ENCODE results near the gene ZNF26. TPM values are rescaled to one million over a fixed set of nuclear protein-coding genes. Genes with fewer than 3 reads are reported as not detected.

ZNF26 gene
- total and polyA plus RNA-seq, 8 donors, result 1.2 to 30.3 (median 3.1) TPM

DNA sequence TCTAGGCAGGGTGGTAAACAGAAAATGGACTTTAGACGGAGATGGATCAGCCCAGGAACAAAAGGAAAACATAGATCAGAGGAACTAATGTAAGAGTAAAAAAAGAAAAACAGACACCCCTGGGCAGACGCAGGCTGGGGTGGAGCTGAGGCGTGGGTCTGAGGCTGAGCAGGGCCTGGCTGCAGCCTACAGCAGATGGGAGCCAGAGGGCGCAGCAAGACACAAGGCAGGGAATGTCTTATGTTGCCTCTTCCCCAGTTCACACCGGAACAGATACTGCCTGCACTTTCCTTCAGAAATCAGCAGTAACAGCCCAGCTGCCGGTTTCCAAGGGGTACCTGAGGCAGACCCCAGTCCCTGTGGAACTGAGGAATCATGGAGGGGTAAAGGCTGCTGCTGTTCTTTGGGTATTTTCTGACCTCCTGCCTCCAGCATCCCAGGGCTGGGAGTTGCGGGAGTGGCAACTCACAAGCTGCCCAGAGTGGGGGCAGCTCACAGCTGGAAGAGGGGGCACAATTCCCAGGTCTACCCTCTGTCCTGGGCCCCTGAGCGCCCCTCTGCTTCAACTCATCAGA, 39.8 kb upstream of the ZNF26 start:
- peaks cover 67 to 94% (median 89%) of the 10 kb centered on the region in 4 donors for H3K36me3 ChIP-seq
- H3K27me3 ChIP-seq, result no peaks in the 10 kb centered on the region
- TF ChIP-seq EP300 (IDR thresholded peaks at IDR 0.05), result no peak
- H3K9me3 ChIP-seq, result peaks cover 61 to 100% (median 93%) of the 10 kb centered on the region in 4 donors
- H3K4me1 ChIP-seq, result no peaks in the 10 kb centered on the region
- WGBS, 5 donors, result 87 to 99% (median 92%) methylated on average over 8 of the region's 8 CpGs
- no peak overlapping the region for H3K27ac ChIP-seq
- H3K4me3 ChIP-seq, result no peak overlapping the region
- no peak for DNase-seq
- intact Hi-C loops (cut with DNase I; ENCODE audit: low total_unique reads), result no loop called here

GRCh38 chr12:132948146-132949066, 37.8 kb upstream of the ZNF26 start:
- no peak for TF ChIP-seq POLR2AphosphoS5 (IDR thresholded peaks at IDR 0.05)
- TF ChIP-seq POLR2A (IDR thresholded peaks at IDR 0.05), result no peak
- no peak for TF ChIP-seq EP300 (IDR thresholded peaks at IDR 0.05)
- TF ChIP-seq, protein P1, sequence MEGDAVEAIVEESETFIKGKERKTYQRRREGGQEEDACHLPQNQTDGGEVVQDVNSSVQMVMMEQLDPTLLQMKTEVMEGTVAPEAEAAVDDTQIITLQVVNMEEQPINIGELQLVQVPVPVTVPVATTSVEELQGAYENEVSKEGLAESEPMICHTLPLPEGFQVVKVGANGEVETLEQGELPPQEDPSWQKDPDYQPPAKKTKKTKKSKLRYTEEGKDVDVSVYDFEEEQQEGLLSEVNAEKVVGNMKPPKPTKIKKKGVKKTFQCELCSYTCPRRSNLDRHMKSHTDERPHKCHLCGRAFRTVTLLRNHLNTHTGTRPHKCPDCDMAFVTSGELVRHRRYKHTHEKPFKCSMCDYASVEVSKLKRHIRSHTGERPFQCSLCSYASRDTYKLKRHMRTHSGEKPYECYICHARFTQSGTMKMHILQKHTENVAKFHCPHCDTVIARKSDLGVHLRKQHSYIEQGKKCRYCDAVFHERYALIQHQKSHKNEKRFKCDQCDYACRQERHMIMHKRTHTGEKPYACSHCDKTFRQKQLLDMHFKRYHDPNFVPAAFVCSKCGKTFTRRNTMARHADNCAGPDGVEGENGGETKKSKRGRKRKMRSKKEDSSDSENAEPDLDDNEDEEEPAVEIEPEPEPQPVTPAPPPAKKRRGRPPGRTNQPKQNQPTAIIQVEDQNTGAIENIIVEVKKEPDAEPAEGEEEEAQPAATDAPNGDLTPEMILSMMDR (IDR thresholded peaks at IDR 0.05), result no peak
- Histone ChIP-seq H3K9me3 (peaks cover 44 to 100% (median 90%) of the 10 kb centered on the region in 4 donors), H3K36me3 (peaks cover 52 to 82% (median 78%) of the 10 kb centered on the region in 4 donors), H3K27ac (no peak overlapping the region), H3K4me1 (no peaks in the 10 kb centered on the region), H3K27me3 (no peaks in the 10 kb centered on the region), H3K4me3 (no peak overlapping the region)
- 94 to 98% (median 97%) methylated on average over 29 of the region's 29 CpGs for WGBS, 5 donors
- no peak for DNase-seq
- intact Hi-C loops (cut with DNase I; ENCODE audit: low total_unique reads), result no loop called here

GRCh38 chr12:132949936-132950837, 36.0 kb upstream of the ZNF26 start:
- intact Hi-C loops (cut with DNase I; ENCODE audit: low total_unique reads), result no loop called here
- TF ChIP-seq, protein P1 (IDR thresholded peaks at IDR 0.05), result no peak
- TF ChIP-seq POLR2AphosphoS5 (IDR thresholded peaks at IDR 0.05) (no peak), POLR2A (IDR thresholded peaks at IDR 0.05) (no peak), EP300 (IDR thresholded peaks at IDR 0.05) (no peak)
- H3K4me3 ChIP-seq, result no peak overlapping the region
- no peaks in the 10 kb centered on the region for H3K27me3 ChIP-seq
- H3K4me1 ChIP-seq, result peaks cover 3 to 15% (median 9%) of the 10 kb centered on the region in 4 donors
- WGBS, 5 donors, result 97 to 99% (median 97%) methylated on average over 30 of the region's 30 CpGs
- H3K9me3 ChIP-seq, result peaks cover 27 to 89% (median 79%) of the 10 kb centered on the region in 4 donors
- no peak overlapping the region for H3K27ac ChIP-seq
- H3K36me3 ChIP-seq, result peaks cover 34 to 64% (median 60%) of the 10 kb centered on the region in 4 donors
- DNase-seq, result no peak

DNA sequence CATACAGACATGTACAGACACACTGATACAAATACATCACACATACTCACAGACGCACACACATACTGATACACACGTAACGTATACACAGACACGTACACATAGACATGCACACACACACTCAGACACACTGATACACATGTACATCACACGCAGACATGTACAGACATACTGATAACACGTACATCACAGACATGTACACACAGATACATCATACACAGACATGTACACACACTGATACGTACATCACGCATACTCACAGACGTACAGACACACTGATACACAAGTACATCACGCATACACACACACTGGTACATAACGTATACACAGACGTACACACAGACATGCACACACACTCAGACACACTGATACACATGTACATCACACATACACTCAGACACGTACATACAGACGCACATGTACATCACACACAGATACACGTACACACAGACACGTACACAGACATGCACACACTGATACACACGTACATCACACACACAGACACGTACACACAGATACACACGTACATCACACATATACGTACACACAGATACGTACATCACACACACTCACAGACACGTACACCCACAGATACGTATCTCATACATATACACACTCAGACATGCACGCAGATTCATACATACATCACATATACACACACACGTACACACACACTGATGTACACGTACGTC, 35.2 kb upstream of the ZNF26 start:
- Histone ChIP-seq H3K9me3 (peaks cover 25 to 81% (median 71%) of the 10 kb centered on the region in 4 donors), H3K27ac (no peak overlapping the region), H3K4me3 (no peak overlapping the region), H3K27me3 (no peaks in the 10 kb centered on the region), H3K4me1 (peaks cover 4 to 19% (median 13%) of the 10 kb centered on the region in 4 donors), H3K36me3 (peaks cover 28 to 56% (median 52%) of the 10 kb centered on the region in 4 donors)
- 96 to 99% (median 98%) methylated on average over 27 of the region's 27 CpGs for WGBS, 5 donors
- DNase-seq, result no peak
- TF ChIP-seq, protein P1 (IDR thresholded peaks at IDR 0.05), result no peak
- TF ChIP-seq POLR2AphosphoS5 (IDR thresholded peaks at IDR 0.05) (no peak), EP300 (IDR thresholded peaks at IDR 0.05) (no peak), POLR2A (IDR thresholded peaks at IDR 0.05) (no peak)
- intact Hi-C loops (cut with DNase I; ENCODE audit: low total_unique reads), result no loop called here
